Central memory CD4-positive, alpha-beta T cell (primary cell): ENCODE data around the gene LAYN.

Experiments used
- DNase-seq: peaks from one replicate; pipeline ENCODE4 v3.0.0; 2022

Gene LAYN

DNA sequence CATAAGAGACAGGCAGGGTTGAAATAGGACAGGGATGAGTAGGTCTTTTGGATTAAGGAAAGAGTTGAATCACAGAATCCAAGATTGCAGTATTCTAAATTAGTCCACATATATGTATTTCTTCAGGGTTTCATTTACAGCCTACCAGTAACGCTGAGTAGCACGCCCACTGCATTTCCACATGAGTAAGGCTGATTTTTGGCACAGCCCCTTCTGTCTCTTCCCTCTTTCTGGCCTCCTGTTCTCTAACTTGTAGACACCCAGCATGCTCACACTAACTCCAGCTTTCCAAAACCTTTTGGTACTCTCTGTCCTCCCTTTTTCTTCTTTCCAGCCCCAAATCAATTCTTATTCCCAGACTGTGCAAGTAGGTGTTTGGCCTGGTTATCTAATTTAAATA is 58.0 kb downstream of the LAYN start:
- DNase-seq = no peak

DNA sequence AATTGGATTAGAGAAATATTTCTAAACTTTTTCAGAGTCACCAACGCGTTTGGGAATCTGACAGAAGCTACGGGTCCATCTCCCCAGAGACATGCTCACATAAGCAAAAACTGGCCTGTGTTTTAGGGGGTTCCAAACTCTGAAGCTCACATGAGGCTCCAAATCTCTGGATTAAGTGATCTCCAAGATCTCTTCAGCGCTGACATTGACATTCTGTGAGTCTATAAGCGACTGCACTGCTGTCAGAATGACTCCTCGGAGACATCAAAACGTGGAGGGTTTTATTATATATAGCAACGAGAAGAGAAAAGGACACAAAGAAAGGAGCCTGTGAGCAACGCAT is 61.1 kb downstream of the LAYN start:
- no peak for DNase-seq

DNA sequence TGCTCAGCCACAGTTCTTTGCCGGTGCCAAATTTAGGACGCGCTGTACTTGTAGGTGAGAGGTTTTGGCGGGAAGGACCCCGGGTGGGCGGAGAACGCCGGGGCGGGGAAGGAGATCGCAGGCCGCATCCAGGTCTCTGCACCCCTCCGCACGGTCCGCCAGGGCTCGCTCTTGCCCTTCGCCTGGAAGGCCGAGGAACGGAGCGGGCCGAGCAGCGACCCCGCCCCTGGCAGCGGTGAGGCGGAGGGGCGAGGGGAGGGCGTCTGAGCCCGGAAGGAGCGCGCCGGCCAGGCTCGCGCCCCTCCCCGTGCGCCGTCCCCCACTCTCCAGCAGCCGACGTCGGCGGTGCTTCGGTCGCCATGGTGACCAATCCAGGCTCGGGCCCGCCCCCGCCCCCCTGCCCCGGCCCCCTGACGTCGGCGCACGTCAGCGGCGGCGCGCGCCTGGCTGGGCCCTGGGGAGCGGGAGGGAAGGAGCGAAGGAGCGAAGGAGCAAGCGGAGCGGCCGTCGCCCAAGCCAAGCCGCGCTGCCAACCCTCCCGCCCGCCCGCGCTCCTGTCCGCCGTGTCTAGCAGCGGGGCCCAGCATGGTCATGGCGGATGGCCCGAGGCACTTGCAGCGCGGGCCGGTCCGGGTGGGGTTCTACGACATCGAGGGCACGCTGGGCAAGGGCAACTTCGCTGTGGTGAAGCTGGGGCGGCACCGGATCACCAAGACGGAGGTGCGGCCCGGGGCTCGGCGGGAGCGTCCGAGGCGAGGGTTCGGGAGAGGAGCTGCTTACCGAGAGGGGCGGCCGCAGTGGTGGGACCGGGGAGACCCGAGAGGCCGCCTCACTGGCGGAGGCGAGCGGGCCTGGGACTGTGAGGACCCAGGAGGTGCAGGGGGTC is 61.7 kb downstream of the LAYN start, which contains the start of gene SIK2:
Gene SIK2 (plus strand): TSS at position 471 of the 886 bp plus-strand sequence. CDS start 115 bp downstream, at position 586.
- peak; percentile 87 for DNase-seq

DNA sequence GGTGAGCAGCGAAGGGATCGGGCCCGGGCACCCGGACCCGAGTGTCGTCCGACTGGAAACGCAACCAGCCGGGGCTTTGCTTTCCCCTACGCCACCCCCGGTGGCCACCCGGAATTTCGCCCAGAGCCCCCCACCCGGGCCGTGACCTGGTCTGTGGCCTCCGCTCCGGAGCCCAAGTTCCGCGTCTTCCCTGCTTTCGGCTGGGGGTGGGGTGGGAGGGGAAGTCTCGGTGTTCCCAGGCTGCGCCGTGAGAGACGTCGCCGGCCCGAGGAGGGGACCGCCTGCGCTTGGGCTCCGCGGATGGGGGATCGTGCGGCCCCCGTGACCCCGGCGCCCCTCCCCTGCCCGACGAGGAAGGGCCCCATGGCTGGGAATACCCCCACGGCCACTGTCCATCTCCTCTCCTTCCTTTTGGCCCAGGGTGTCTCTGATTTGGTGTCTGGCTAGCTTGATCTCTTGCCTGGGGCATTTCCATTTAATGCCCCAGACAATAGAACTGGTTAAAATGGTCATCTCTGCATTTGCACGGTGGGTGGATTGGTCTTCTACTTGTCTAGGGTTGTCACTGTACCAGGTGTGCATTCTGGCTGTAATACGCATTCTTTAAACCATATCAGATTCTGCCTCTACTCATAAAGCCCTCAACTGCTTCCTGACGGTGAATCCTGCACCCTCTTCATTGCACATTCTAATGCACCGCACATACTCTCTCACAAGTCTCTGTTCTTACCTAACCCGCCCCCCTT is 62.5 kb downstream of the LAYN start:
- DNase-seq = peak; percentile 35

DNA sequence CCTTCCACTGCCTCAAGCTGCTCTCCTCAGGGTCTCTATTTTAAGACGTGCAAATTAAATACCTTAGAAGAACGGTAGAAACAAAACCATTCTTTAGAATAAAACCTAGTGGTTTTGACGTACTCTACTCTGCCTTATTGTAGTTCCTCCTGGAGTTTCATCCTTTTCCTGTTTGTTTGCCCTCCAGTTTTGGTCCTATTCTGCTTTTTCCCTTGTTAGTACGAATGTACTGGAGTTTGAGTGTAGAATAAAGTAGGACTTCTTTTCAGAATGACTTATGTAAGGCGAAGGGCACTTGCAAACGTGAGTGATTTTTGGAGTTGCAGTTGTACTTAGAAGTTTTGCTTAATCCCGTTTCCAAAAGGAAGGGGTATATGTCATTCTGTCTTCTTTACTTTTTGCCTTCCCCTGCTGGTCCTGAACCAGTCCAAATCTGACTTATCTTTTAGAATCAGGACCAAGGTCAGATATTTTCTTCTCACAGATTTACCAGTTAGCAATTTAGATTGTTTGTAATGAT is 63.2 kb downstream of the LAYN start:
- DNase-seq = no peak

DNA sequence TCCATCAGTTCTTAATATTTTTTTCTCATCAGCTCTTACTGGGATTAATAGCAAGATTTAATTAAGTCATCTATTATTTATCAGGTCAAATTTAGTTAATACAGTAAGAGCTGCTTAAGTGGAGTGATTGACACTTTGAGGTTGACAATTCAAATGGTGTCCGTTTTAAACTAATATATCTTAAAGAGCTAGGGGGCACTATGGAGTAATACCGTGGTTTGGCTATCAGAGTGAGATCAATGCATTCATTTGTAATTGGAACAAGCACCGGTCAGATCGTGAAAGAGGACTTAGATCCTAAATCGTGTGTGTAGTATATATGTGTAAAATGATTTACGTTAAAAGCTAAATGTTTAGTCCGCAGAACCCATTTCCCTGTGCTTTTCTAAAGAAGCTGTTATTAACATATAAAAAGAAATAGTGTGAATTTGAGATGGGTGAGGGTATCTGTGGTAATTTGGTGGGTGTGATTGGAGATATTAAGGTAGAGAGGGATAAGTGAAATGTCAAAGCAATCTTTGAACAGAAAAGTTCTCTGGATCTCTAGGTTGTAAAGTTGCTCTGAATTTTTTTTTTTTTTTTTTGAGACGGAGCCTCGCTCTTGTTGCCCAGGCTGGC is 64.0 kb downstream of the LAYN start:
- peak; percentile 47 for DNase-seq

DNA sequence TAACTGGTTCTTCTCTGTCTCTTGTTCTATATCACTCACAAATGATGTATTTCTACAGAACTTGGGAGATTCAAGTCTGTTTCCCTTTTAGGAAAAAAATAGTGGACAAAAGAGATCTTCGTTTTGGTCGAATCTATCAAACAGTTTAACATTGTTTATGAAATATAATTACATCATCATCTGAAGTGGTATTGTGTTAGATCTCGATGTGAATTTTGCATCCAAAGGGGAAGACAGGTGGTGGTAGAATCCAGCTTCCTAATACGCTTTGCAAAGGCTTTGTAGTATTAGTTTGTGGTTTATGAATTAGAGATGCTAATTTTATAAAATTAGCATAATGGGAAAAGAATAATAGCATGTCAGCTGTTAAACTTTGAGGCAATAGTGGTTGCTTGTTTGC is 65.2 kb downstream of the LAYN start:
- DNase-seq = no peak

DNA sequence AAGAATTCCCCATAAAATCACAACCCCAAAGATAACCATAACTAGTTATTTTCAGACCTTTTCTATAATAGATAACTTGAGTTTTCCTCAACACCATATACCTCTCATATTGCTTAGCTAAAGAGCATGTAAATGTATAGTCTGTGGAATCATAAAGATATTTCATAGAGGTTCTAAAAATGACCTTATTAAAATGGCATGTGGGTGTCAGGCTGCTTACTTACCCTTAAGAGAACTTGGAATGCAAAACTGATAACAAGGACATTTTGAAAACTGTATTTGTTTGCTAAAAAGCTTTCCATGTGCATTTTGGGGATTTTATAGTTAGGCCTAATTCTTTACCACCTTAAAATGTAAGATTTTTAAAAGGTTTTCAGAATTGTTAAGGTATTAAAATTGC is 66.5 kb downstream of the LAYN start:
- no peak for DNase-seq

DNA sequence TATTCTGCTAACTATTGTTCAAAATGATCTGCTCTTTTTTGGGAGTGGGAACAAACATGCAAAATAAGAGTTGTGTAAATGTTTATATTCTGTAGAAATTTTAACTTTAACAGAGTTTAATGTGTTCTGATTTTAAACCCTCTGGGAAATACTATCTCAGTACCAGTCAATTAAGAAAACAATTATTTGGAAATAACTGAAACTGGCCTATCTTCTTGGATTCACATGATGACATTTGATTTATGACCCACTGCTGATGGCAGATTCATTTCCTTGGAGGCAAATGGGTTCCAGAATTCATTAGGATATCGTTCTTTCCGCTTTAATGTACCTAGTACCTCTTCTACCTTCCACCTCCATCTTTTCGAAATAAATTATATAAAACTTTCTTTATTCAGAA is 67.2 kb downstream of the LAYN start:
- DNase-seq = no peak
